H1 (cell line): ENCODE data around the gene CCDC86. TPM values are rescaled to one million over a fixed set of nuclear protein-coding genes. Genes with fewer than 3 reads are reported as not detected.

ENCODE experiments used
- polyA plus RNA-seq, 7 experiments: library from polyadenylated mRNA; depleted of rRNA in 3 of 7; stranded (reverse) in 5 of 7; unstranded in 2 of 7; fragments of >200 nt in 5 of 7; fragments of 200-250 nt in 2 of 7; gene quantifications; 1 replicate in 5 of 7; 2 replicates in 1 of 7; 4 replicates in 1 of 7; pipeline versions ENCODE4 v1.2.1 to v1.2.3, GENCODE V29; 2011 to 2013; ENCODE audit warnings: missing spikeins in 2 of 7, mixed read lengths in 2 of 7
- total RNA-seq: library from RNA; stranded (reverse); fragmentation: NEBNext Ultra II Directional; extraction: Animal tissue kit (Norgen Biotek cat#: 25700); gene quantifications from 2 replicates; pipeline ENCODE4 v1.2.1, GENCODE V29; 2021
- TF ChIP-seq, protein P1 (sequence below): fragments of 300-600 bp; sonication (generic); IDR thresholded peaks from 2 replicates; pipeline ENCODE4 v1.7.1; 2012; ENCODE audit warnings: low read length, moderate library complexity, mild to moderate bottlenecking, inconsistent platforms; ENCODE audit not compliant: insufficient replicate concordance

CCDC86 gene
- total and polyA plus RNA-seq, 2 of the 8 experiments (the other 6 are each of a cell fraction or from before 2014, with no cell fraction given), result 37.7 to 76.4 TPM

DNA sequence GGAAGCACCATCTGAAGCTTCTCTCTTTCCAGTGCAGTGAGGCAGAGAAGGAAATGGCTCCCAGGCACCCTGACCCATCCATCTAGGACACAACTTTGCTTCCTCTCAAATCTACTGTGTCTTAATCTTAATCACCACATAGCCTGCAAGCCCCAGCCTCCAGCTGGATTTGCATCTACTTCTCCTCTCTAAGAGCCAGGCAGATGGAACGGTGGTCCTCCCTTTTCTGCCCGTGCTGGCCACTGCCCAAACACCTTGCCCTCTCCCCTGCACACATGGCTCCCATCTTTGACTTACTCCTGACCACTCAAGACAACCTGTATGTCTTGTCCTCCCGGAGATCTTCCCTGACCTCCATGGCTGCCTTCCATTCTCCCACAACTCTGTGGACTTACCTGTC is 49.4 kb upstream of the CCDC86 start (continued):
- TF ChIP-seq, protein P1, sequence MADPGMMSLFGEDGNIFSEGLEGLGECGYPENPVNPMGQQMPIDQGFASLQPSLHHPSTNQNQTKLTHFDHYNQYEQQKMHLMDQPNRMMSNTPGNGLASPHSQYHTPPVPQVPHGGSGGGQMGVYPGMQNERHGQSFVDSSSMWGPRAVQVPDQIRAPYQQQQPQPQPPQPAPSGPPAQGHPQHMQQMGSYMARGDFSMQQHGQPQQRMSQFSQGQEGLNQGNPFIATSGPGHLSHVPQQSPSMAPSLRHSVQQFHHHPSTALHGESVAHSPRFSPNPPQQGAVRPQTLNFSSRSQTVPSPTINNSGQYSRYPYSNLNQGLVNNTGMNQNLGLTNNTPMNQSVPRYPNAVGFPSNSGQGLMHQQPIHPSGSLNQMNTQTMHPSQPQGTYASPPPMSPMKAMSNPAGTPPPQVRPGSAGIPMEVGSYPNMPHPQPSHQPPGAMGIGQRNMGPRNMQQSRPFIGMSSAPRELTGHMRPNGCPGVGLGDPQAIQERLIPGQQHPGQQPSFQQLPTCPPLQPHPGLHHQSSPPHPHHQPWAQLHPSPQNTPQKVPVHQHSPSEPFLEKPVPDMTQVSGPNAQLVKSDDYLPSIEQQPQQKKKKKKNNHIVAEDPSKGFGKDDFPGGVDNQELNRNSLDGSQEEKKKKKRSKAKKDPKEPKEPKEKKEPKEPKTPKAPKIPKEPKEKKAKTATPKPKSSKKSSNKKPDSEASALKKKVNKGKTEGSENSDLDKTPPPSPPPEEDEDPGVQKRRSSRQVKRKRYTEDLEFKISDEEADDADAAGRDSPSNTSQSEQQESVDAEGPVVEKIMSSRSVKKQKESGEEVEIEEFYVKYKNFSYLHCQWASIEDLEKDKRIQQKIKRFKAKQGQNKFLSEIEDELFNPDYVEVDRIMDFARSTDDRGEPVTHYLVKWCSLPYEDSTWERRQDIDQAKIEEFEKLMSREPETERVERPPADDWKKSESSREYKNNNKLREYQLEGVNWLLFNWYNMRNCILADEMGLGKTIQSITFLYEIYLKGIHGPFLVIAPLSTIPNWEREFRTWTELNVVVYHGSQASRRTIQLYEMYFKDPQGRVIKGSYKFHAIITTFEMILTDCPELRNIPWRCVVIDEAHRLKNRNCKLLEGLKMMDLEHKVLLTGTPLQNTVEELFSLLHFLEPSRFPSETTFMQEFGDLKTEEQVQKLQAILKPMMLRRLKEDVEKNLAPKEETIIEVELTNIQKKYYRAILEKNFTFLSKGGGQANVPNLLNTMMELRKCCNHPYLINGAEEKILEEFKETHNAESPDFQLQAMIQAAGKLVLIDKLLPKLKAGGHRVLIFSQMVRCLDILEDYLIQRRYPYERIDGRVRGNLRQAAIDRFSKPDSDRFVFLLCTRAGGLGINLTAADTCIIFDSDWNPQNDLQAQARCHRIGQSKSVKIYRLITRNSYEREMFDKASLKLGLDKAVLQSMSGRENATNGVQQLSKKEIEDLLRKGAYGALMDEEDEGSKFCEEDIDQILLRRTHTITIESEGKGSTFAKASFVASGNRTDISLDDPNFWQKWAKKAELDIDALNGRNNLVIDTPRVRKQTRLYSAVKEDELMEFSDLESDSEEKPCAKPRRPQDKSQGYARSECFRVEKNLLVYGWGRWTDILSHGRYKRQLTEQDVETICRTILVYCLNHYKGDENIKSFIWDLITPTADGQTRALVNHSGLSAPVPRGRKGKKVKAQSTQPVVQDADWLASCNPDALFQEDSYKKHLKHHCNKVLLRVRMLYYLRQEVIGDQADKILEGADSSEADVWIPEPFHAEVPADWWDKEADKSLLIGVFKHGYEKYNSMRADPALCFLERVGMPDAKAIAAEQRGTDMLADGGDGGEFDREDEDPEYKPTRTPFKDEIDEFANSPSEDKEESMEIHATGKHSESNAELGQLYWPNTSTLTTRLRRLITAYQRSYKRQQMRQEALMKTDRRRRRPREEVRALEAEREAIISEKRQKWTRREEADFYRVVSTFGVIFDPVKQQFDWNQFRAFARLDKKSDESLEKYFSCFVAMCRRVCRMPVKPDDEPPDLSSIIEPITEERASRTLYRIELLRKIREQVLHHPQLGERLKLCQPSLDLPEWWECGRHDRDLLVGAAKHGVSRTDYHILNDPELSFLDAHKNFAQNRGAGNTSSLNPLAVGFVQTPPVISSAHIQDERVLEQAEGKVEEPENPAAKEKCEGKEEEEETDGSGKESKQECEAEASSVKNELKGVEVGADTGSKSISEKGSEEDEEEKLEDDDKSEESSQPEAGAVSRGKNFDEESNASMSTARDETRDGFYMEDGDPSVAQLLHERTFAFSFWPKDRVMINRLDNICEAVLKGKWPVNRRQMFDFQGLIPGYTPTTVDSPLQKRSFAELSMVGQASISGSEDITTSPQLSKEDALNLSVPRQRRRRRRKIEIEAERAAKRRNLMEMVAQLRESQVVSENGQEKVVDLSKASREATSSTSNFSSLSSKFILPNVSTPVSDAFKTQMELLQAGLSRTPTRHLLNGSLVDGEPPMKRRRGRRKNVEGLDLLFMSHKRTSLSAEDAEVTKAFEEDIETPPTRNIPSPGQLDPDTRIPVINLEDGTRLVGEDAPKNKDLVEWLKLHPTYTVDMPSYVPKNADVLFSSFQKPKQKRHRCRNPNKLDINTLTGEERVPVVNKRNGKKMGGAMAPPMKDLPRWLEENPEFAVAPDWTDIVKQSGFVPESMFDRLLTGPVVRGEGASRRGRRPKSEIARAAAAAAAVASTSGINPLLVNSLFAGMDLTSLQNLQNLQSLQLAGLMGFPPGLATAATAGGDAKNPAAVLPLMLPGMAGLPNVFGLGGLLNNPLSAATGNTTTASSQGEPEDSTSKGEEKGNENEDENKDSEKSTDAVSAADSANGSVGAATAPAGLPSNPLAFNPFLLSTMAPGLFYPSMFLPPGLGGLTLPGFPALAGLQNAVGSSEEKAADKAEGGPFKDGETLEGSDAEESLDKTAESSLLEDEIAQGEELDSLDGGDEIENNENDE, result no peak
